Transverse colon (tissue), 4 donors: ENCODE data around the gene SLC1A7. TPM values are rescaled to one million over a fixed set of nuclear protein-coding genes. Genes with fewer than 3 reads are reported as not detected.
A peak's percentile ranks its signal among the peaks of the same experiment; 100 is the strongest.

ENCODE experiments used
- DNase-seq: peaks from one replicate; pipeline ENCODE4 v3.0.0-alpha.2; 2019
- H3K27ac ChIP-seq, 4 donors: fragments of 200-600 bp; sonication (generic); 2 replicates each; pipeline ENCODE4 v1.5.1; 2016 to 2018; ENCODE audit warnings: inconsistent platforms in 4 of 4
- H3K27me3 ChIP-seq: fragments of 200-600 bp; sonication (generic); 2 replicates; pipeline ENCODE4 v1.5.1; 2017; ENCODE audit warnings: inconsistent platforms
- H3K36me3 ChIP-seq, 4 donors: fragments of 200-600 bp; sonication (generic); 2 replicates each; pipeline ENCODE4 v1.5.1; 2017 to 2019; ENCODE audit warnings: inconsistent platforms in 4 of 4
- H3K4me1 ChIP-seq, 4 donors: fragments of 200-600 bp; sonication (generic); 2 replicates each; pipeline ENCODE4 v1.5.1; 2017 to 2020; ENCODE audit warnings: inconsistent platforms in 4 of 4
- H3K4me3 ChIP-seq, 4 donors: fragments of 200-600 bp; sonication (generic); 1 replicate in 1 of 4; 2 replicates in 3 of 4; pipeline versions ENCODE4 v1.5.1 to v1.6.1; 2017 to 2019; ENCODE audit warnings: inconsistent platforms in 4 of 4
- H3K9me3 ChIP-seq, 2 donors: fragments of 200-600 bp; sonication (generic); 2 replicates each; pipeline ENCODE4 v1.5.1; 2017 to 2019; ENCODE audit warnings: inconsistent platforms in 2 of 2
- CTCF ChIP-seq, 5 experiments: fragments of 200-600 bp in 3 of 5; fragments of 450-650 bp in 2 of 5; sonication (generic) in 3 of 5; IDR thresholded peaks; 1 replicate in 2 of 5; 2 replicates in 3 of 5; pipeline ENCODE4 v1.5.1; 2016 to 2017; ENCODE audit warnings: antibody characterized with exemption in 5 of 5, inconsistent platforms in 3 of 5, mild to moderate bottlenecking in 2 of 5, moderate library complexity in 1 of 5
- EP300 ChIP-seq: sonication (generic); formaldehyde crosslinking; IDR thresholded peaks from one replicate; pipeline ENCODE4 v1.6.1; 2017; ENCODE audit warnings: antibody characterized with exemption, low read depth
- POLR2A ChIP-seq: fragments of 450-650 bp; IDR thresholded peaks from one replicate; pipeline ENCODE4 v1.6.1; 2016; ENCODE audit warnings: antibody characterized with exemption, mild to moderate bottlenecking, moderate library complexity
- POLR2AphosphoS5 ChIP-seq, 3 donors: sonication (generic); formaldehyde crosslinking; IDR thresholded peaks; one replicate each; pipeline ENCODE4 v1.6.1; 2016; ENCODE audit warnings: antibody characterized with exemption in 3 of 3
- WGBS, 2 donors: methylation state at CpG; one replicate each; pipeline ENCODE4 v1.1.5; 2018; ENCODE audit warnings: low coverage in 1 of 2; 5-methylcytosine and 5-hydroxymethylcytosine counted together
- in situ Hi-C, 4 donors: fragments of 200-750 bp; cut with MboI; loops; one replicate each; pipeline versions ENCODE4 v1.15.0 to v1.15.1; 2017; ENCODE audit warnings: low sequenced_read_pairs in 3 of 4, low pct_ligation_motif_present in 1 of 4, low pct_unique_long_range_greater_than_20kb in 1 of 4
- intact Hi-C: fragments of 100-400 bp; cut with DNase I; formaldehyde crosslinking; loops from one replicate; pipeline ENCODE4 v1.15.1; 2023; ENCODE audit warnings: low total_unique reads
- total RNA-seq, 4 donors: library from RNA; depleted of rRNA; stranded (reverse); fragments of >200 nt; gene quantifications; one replicate each; pipeline ENCODE4 v1.1.0, GENCODE V29; 2016

Gene SLC1A7
- total RNA-seq, 4 donors from 2014 or later: 1.1 to 1.6 (median 1.6) TPM; not detected in 1

- no peaks in the 10 kb centered on the region for H3K27me3 ChIP-seq
- DNase-seq: no peak
- no peak overlapping the region for H3K4me3 ChIP-seq
- no peaks in the 10 kb centered on the region for H3K36me3 ChIP-seq
- peaks cover 0 to 3% of the 10 kb centered on the region in 2 donors for H3K9me3 ChIP-seq
- in situ Hi-C loops (no loop called here), intact Hi-C loops (no loop called here)
- H3K27ac ChIP-seq: peak overlapping the region in 2 of 4 donors; percentile 74 to 88
- WGBS, 2 donors: 78% methylated on average over 9 of the region's 9 CpGs; no CpG with 5 or more reads in 1 of the 2 donors
- H3K4me1 ChIP-seq: peaks cover 9 to 24% (median 15%) of the 10 kb centered on the region in 4 donors
- TF ChIP-seq EP300 (no peak), POLR2A (no peak), POLR2AphosphoS5 (IDR thresholded peaks at IDR 0.05) (no peak), CTCF (IDR thresholded peaks at IDR 0.05) (no peak)
Observed at GRCh38 chr1:53133261-53134041, 9.0 kb downstream of the SLC1A7 start.

- H3K9me3 ChIP-seq: no peaks in the 10 kb centered on the region
- intact Hi-C loops: no loop called here
- no peak for DNase-seq
- no peaks in the 10 kb centered on the region for H3K36me3 ChIP-seq
- peaks cover 9 to 24% (median 15%) of the 10 kb centered on the region in 4 donors for H3K4me1 ChIP-seq
- no peak overlapping the region for H3K4me3 ChIP-seq
- in situ Hi-C loops: no loop called here
- H3K27ac ChIP-seq: peak overlapping the region; percentile 51 to 88 (median 73)
- H3K27me3 ChIP-seq: no peaks in the 10 kb centered on the region
- TF ChIP-seq EP300 (no peak), CTCF (IDR thresholded peaks at IDR 0.05) (no peak), POLR2A (no peak), POLR2AphosphoS5 (IDR thresholded peaks at IDR 0.05) (no peak)
- WGBS, 2 donors: 87 to 100% methylated on average over 1 to 8 of the region's 8 CpGs
Observed at GRCh38 chr1:53132176-53132575, 10.3 kb downstream of the SLC1A7 start.

GRCh38 chr1:53131590-53131938 lies 10.9 kb downstream of the SLC1A7 start:
- Histone ChIP-seq H3K27me3 (no peaks in the 10 kb centered on the region), H3K36me3 (no peaks in the 10 kb centered on the region), H3K4me1 (peaks cover 9 to 24% (median 15%) of the 10 kb centered on the region in 4 donors), H3K4me3 (no peak overlapping the region), H3K9me3 (no peaks in the 10 kb centered on the region), H3K27ac (peak overlapping the region; percentile 60 to 88 (median 73))
- no peak for DNase-seq
- in situ Hi-C loops: no loop called here
- intact Hi-C loops: no loop called here
- 66 to 82% methylated on average over 2 of the region's 2 CpGs for WGBS, 2 donors
- TF ChIP-seq POLR2AphosphoS5 (IDR thresholded peaks at IDR 0.05) (peak in 1 of 3 donors; percentile 26), POLR2A (no peak), EP300 (no peak)

GRCh38 chr1:53130878-53131589 lies 11.4 kb downstream of the SLC1A7 start:
- Histone ChIP-seq H3K36me3 (no peaks in the 10 kb centered on the region), H3K4me3 (no peak overlapping the region), H3K27ac (peak overlapping the region; percentile 60 to 88 (median 73)), H3K27me3 (no peaks in the 10 kb centered on the region), H3K9me3 (no peaks in the 10 kb centered on the region), H3K4me1 (peaks cover 9 to 22% (median 15%) of the 10 kb centered on the region in 4 donors)
- in situ Hi-C loops (no loop called here), intact Hi-C loops (no loop called here)
- peak; percentile 63 to 73 (median 69) for TF ChIP-seq POLR2AphosphoS5 (IDR thresholded peaks at IDR 0.05)
- TF ChIP-seq CTCF (IDR thresholded peaks at IDR 0.05): no peak
- DNase-seq: no peak
- WGBS, 2 donors: 58 to 67% methylated on average over 6 to 9 of the region's 9 CpGs
